PC-3 (cell line): ENCODE data around the gene PRXL2B.

Experiments used
- CTCF ChIP-seq: fragments of 300-600 bp; sonication (generic); conservative IDR thresholded peaks from 2 replicates; pipeline ENCODE4 v1.5.1; 2017; ENCODE audit warnings: antibody characterized with exemption, low read depth, mild to moderate bottlenecking, low read length
- EZH2phosphoT487 ChIP-seq: fragments of 300-600 bp; sonication (generic); IDR thresholded peaks from 2 replicates; pipeline ENCODE4 v1.6.1; 2018; ENCODE audit warnings: mild to moderate bottlenecking, antibody characterized with exemption, low read length, borderline replicate concordance

GRCh38 chr1:2630498-2631135 lies 44.0 kb downstream of the PRXL2B start:
- TF ChIP-seq CTCF (no peak), EZH2phosphoT487 (no peak)
